RWPE2 (cell line): ENCODE measurements around the gene OR8D4.

Experiments
- ATAC-seq: fragments of 200-7000 bp; cut with Tn5 transposase; 3 replicates; pipeline ENCODE4 v1.9.1; 2021; ENCODE audit warnings: low read depth
- DNase-seq: peaks from one replicate; pipeline ENCODE4 v3.0.0-alpha.2; 2020; ENCODE audit warnings: low spot score
- H3K27ac ChIP-seq: fragments of 450-650 bp; 2 replicates; pipeline ENCODE4 v1.5.1; 2017; ENCODE audit warnings: mild to moderate bottlenecking; ENCODE audit not compliant: poor library complexity, severe bottlenecking
- H3K27me3 ChIP-seq: fragments of 250-450 bp; sonication (Bioruptor Pico); 2 replicates; pipeline ENCODE4 v1.5.1; 2021; ENCODE audit warnings: mild to moderate bottlenecking, moderate library complexity; ENCODE audit not compliant: insufficient read depth, poor library complexity, severe bottlenecking
- H3K36me3 ChIP-seq: fragments of 250-450 bp; sonication (Bioruptor Pico); 2 replicates; pipeline ENCODE4 v1.5.1; 2020; ENCODE audit warnings: low read depth, mild to moderate bottlenecking, moderate library complexity
- H3K4me1 ChIP-seq: fragments of 250-450 bp; sonication (Bioruptor Pico); 2 replicates; pipeline ENCODE4 v1.5.1; 2021; ENCODE audit warnings: mild to moderate bottlenecking, moderate library complexity; ENCODE audit not compliant: insufficient read depth, poor library complexity, severe bottlenecking
- H3K4me3 ChIP-seq: fragments of 250-450 bp; sonication (Bioruptor Pico); 2 replicates; pipeline ENCODE4 v1.5.1; 2021; ENCODE audit warnings: mild to moderate bottlenecking, moderate library complexity; ENCODE audit not compliant: severe bottlenecking
- H3K9me3 ChIP-seq: fragments of 250-450 bp; sonication (Bioruptor Pico); 2 replicates; pipeline ENCODE4 v1.5.1; 2021; ENCODE audit warnings: mild to moderate bottlenecking, moderate library complexity; ENCODE audit not compliant: severe bottlenecking
- CTCF ChIP-seq: fragments of 450-650 bp; IDR thresholded peaks from one replicate; pipeline ENCODE4 v1.5.1; 2017; ENCODE audit warnings: mild to moderate bottlenecking, moderate library complexity; ENCODE audit not compliant: poor library complexity, severe bottlenecking

OR8D4 gene

GRCh38 chr11:123880912-123881311 lies 21.1 kb upstream of the OR8D4 start:
- Histone ChIP-seq H3K4me3 (no peak overlapping the region), H3K9me3 (no peaks in the 10 kb centered on the region), H3K27me3 (no peaks in the 10 kb centered on the region), H3K27ac (no peak overlapping the region), H3K4me1 (no peaks in the 10 kb centered on the region), H3K36me3 (no peaks in the 10 kb centered on the region)
- DNase-seq (no peak), ATAC-seq (no peak)
- no peak for TF ChIP-seq CTCF

GRCh38 chr11:123885570-123885969 lies 16.4 kb upstream of the OR8D4 start, which contains the start of gene TMEM225:
Gene TMEM225 (minus strand): TSS chr11:123885670. CDS start chr11:123885425, 245 bp downstream.
- no peak for TF ChIP-seq CTCF
- no peaks in the 10 kb centered on the region for H3K4me1 ChIP-seq
- H3K27ac ChIP-seq: no peak within 1 kb of the TSS
- no peak for DNase-seq
- H3K9me3 ChIP-seq: no peaks in the 10 kb centered on the region
- no peaks in the 10 kb centered on the region for H3K27me3 ChIP-seq
- no peak for ATAC-seq
- H3K36me3 ChIP-seq: no peaks in the 10 kb centered on the region
- no peak within 1 kb of the TSS for H3K4me3 ChIP-seq

- no peaks in the 10 kb centered on the region for H3K4me1 ChIP-seq
- H3K9me3 ChIP-seq: no peaks in the 10 kb centered on the region
- TF ChIP-seq CTCF: no peak
- ATAC-seq (no peak), DNase-seq (no peak)
- H3K36me3 ChIP-seq: no peaks in the 10 kb centered on the region
- no peak overlapping the region for H3K4me3 ChIP-seq
- no peak overlapping the region for H3K27ac ChIP-seq
- H3K27me3 ChIP-seq: no peaks in the 10 kb centered on the region
Observed at GRCh38 chr11:123892031-123892430, 9.9 kb upstream of the OR8D4 start.

- no peaks in the 10 kb centered on the region for H3K27me3 ChIP-seq
Observed at GRCh38 chr11:123899792-123900191, 2.2 kb upstream of the OR8D4 start.

More at GRCh38 chr11:123899792-123900191, 2.2 kb upstream of the OR8D4 start:
- Histone ChIP-seq H3K9me3 (no peaks in the 10 kb centered on the region), H3K4me3 (no peak overlapping the region), H3K4me1 (no peaks in the 10 kb centered on the region), H3K27ac (no peak overlapping the region), H3K36me3 (no peaks in the 10 kb centered on the region)
- ATAC-seq (no peak), DNase-seq (no peak)
- no peak for TF ChIP-seq CTCF
